GM18873 (cell line): ENCODE results near the gene PEX5L.

Experiments used
- ATAC-seq: cut with Tn5 transposase; IDR thresholded peaks from one replicate; pipeline ENCODE4 v1.9.1; 2021; ENCODE audit warnings: mild to moderate bottlenecking, moderate library complexity, moderate number of reproducible peaks; ENCODE audit not compliant: unreplicated experiment, low FRiP score

Gene PEX5L

GRCh38 chr3:179907784-179908482 lies 128.8 kb downstream of the PEX5L start:
- ATAC-seq = no peak

GRCh38 chr3:179902061-179902460 lies 134.7 kb downstream of the PEX5L start:
- no peak for ATAC-seq

- ATAC-seq = peak; percentile 53
Measured at GRCh38 chr3:179898024-179898423, 138.7 kb downstream of the PEX5L start.

GRCh38 chr3:179897231-179897630 lies 139.5 kb downstream of the PEX5L start:
- no peak for ATAC-seq

- no peak for ATAC-seq
Measured at GRCh38 chr3:179896507-179896906, 140.2 kb downstream of the PEX5L start.

GRCh38 chr3:179895330-179895729 lies 141.4 kb downstream of the PEX5L start:
- no peak for ATAC-seq

GRCh38 chr3:179887295-179887943 lies 149.3 kb downstream of the PEX5L start:
- ATAC-seq = no peak

GRCh38 chr3:179885950-179886349 lies 150.8 kb downstream of the PEX5L start:
- ATAC-seq = no peak

- no peak for ATAC-seq
Measured at GRCh38 chr3:179884136-179884535, 152.6 kb downstream of the PEX5L start.

GRCh38 chr3:179882292-179882691 lies 154.4 kb downstream of the PEX5L start:
- peak; percentile 69 for ATAC-seq

GRCh38 chr3:179881791-179882190 lies 154.9 kb downstream of the PEX5L start:
- ATAC-seq = no peak

GRCh38 chr3:179880868-179881267 lies 155.9 kb downstream of the PEX5L start:
- no peak for ATAC-seq

GRCh38 chr3:179876440-179876839 lies 160.3 kb downstream of the PEX5L start:
- ATAC-seq = no peak

GRCh38 chr3:179872842-179873241 lies 163.9 kb downstream of the PEX5L start:
- no peak for ATAC-seq

GRCh38 chr3:179871782-179872181 lies 165.0 kb downstream of the PEX5L start:
- no peak for ATAC-seq

GRCh38 chr3:179868715-179869114 lies 168.0 kb downstream of the PEX5L start:
- no peak for ATAC-seq

- no peak for ATAC-seq
Measured at GRCh38 chr3:179867961-179868360, 168.8 kb downstream of the PEX5L start.

- no peak for ATAC-seq
Measured at GRCh38 chr3:179865861-179866505, 170.8 kb downstream of the PEX5L start.

- no peak for ATAC-seq
Measured at GRCh38 chr3:179861953-179862352, 174.8 kb downstream of the PEX5L start.

- ATAC-seq = no peak
Measured at GRCh38 chr3:179861292-179861691, 175.4 kb downstream of the PEX5L start.

GRCh38 chr3:179860275-179861107 lies 176.2 kb downstream of the PEX5L start:
- ATAC-seq = no peak
